Activated CD8-positive, alpha-beta T cell treated with anti-CD3 and anti-CD28 coated beads for 36 hours (primary cell): ENCODE data around the gene RPN2. TPM values are rescaled to one million over a fixed set of nuclear protein-coding genes. Genes with fewer than 3 reads are reported as not detected.
A peak's percentile ranks its signal among the peaks of the same experiment; 100 is the strongest.

Experiments
- ATAC-seq: fragments of 200-7000 bp; cut with Tn5 transposase; one replicate; pipeline ENCODE4 v1.10.0; 2021; ENCODE audit warnings: mild to moderate bottlenecking, moderate library complexity
- CTCF ChIA-PET: fragments of 350-600 bp; sonication (Branson Sonifier 250); formaldehyde crosslinking; loops from one replicate; lab custom pipeline; 2021; ENCODE audit warnings: antibody characterized with exemption; lab: Charles Lee
- POLR2A ChIA-PET: fragments of 350-600 bp; sonication (Branson Sonifier 250); formaldehyde crosslinking; loops from one replicate; lab custom pipeline; 2021; ENCODE audit warnings: antibody characterized with exemption; lab: Charles Lee
- DNase-seq: peaks from one replicate; pipeline ENCODE4 v3.0.0-alpha.2; 2020
- H3K27ac Mint-ChIP-seq: one replicate; pipeline ENCODE4 v1.8.0; 2021; ENCODE audit warnings: mild to moderate bottlenecking, mixed read lengths
- H3K27me3 Mint-ChIP-seq: one replicate; pipeline ENCODE4 v1.8.0; 2021; ENCODE audit warnings: mixed read lengths
- H3K36me3 Mint-ChIP-seq: one replicate; pipeline ENCODE4 v1.8.0; 2021; ENCODE audit warnings: low read depth, mixed read lengths
- H3K4me1 Mint-ChIP-seq: one replicate; pipeline ENCODE4 v1.8.0; 2021; ENCODE audit warnings: low read depth, mixed read lengths
- H3K4me3 Mint-ChIP-seq: one replicate; pipeline ENCODE4 v1.8.0; 2021; ENCODE audit warnings: mild to moderate bottlenecking, moderate library complexity, mixed read lengths
- H3K9me3 Mint-ChIP-seq: one replicate; pipeline ENCODE4 v1.8.0; 2021; ENCODE audit warnings: mixed read lengths
- intact Hi-C: fragments of 100-400 bp; cut with micrococcal nuclease; formaldehyde crosslinking; loops from one replicate; pipeline ENCODE4 v1.10.0; 2022
- total RNA-seq, 2 experiments: library from RNA; stranded (reverse); gene quantifications; one replicate each; pipeline ENCODE4 v1.2.3, GENCODE V29; 2021
- TF ChIP-seq, protein P1 (sequence below): fragments of 200-600 bp; IDR thresholded peaks from one replicate; pipeline ENCODE4 v1.8.0; 2022; ENCODE audit warnings: antibody characterized with exemption, mild to moderate bottlenecking

The RPN2 gene
- total RNA-seq, 2 experiments from 2014 or later = 103 to 107 TPM

DNA sequence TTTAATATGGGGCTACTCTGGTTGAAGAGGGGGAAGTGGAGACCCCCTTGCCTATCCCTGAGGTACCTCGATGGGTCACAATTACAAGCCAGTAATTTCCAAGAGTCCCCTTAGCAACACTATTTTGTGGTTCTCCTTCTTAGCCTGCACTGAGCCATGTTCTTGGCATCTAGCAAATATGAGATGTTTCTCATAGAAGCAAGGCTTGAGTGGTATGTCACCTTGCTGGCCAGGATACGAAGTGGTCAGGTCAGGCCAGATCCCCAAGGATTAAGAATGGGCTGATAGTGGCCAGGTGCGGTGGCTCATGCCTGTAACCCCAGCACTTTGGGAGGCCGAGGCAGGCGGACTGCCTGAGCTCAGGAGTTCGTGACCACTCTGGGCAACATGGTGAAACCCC is 84.6 kb downstream of the RPN2 start:
- ATAC-seq (no peak), DNase-seq (no peak)
- ChIA-PET POLR2A (no interaction called here), CTCF (no interaction called here)
- no peaks in the 10 kb centered on the region for H3K4me1 Mint-ChIP-seq
- H3K9me3 Mint-ChIP-seq = no peaks in the 10 kb centered on the region
- no peak overlapping the region for H3K27ac Mint-ChIP-seq
- TF ChIP-seq, protein P1, sequence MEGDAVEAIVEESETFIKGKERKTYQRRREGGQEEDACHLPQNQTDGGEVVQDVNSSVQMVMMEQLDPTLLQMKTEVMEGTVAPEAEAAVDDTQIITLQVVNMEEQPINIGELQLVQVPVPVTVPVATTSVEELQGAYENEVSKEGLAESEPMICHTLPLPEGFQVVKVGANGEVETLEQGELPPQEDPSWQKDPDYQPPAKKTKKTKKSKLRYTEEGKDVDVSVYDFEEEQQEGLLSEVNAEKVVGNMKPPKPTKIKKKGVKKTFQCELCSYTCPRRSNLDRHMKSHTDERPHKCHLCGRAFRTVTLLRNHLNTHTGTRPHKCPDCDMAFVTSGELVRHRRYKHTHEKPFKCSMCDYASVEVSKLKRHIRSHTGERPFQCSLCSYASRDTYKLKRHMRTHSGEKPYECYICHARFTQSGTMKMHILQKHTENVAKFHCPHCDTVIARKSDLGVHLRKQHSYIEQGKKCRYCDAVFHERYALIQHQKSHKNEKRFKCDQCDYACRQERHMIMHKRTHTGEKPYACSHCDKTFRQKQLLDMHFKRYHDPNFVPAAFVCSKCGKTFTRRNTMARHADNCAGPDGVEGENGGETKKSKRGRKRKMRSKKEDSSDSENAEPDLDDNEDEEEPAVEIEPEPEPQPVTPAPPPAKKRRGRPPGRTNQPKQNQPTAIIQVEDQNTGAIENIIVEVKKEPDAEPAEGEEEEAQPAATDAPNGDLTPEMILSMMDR = no peak
- no peaks in the 10 kb centered on the region for H3K36me3 Mint-ChIP-seq
- H3K27me3 Mint-ChIP-seq = peaks cover 6% of the 10 kb centered on the region
- H3K4me3 Mint-ChIP-seq = no peak overlapping the region
- intact Hi-C loops = no loop called here

DNA sequence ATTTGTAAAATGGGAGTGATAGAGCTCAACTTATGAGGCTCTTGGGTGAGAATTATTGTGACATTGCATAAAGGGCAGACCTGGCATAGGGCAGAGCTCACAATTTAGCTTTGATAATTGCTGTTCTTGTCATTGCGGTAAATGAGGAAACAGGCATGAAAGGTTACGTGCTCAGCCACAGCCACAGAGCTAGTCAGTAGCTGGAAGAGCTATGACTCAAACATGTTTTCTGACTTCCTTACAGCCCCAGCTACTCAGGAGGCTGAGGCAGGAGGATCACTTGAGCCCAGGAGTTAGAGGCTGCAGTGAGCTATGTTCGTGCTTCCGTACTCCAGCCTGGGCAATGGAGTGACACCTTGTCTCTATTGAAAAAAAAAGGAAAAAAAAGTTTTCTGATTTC is 86.0 kb downstream of the RPN2 start:
- DNase-seq (peak; percentile 64), ATAC-seq (peak; percentile 80)
- TF ChIP-seq, protein P1 = no peak
- POLR2A ChIA-PET = no interaction called here
- Mint-ChIP-seq H3K4me3 (no peak overlapping the region), H3K4me1 (no peaks in the 10 kb centered on the region), H3K27me3 (peaks cover 6% of the 10 kb centered on the region), H3K9me3 (no peaks in the 10 kb centered on the region), H3K36me3 (no peaks in the 10 kb centered on the region), H3K27ac (no peak overlapping the region)
- intact Hi-C loops = loop anchor here (5.0 kb wide), 1 partner anchor 117 kb away; no protein-coding TSS in a partner anchor
- CTCF ChIA-PET = interaction anchor here (0.6 to 2.1 kb wide), 7 partner anchors 11 to 283 kb away, joined by 3 to 7 read pairs (median 3); no protein-coding TSS in a partner anchor

DNA sequence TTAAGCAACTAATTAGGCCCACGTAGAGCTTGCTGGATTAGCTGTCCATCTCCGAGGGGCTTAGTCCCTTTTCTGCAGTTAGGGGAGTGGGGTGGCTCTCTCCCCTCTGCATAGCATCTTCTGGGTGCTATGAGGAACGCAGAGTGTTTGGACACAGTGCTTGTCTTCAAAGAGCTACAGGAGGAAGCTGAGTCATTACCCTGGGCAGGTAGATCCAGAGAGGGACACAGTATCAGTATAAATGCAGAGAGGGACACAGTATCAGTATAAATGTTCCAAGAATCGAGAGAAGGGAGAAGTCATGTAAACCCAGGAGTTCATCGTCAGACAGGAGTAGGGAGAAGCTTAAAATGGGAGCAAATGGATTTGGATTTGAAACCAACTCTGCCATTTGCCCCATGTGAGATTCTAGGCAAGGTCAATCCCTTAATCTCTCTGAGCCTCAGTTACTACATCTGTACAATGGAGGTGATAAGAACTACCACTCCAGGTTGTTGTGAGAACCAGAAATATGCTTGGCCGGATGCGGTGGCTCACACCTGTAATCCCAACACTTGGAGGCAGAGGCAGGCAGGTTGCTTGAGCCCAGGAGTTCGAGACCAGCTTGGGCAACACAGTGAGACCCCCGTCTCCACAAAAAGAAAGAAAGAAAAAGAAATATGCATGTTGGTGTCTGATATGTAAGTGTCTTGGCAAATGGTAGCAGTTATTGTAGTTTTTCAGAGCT is 88.0 kb downstream of the RPN2 start:
- intact Hi-C loops = loop anchor here (5.0 kb wide), 1 partner anchor 115 kb away; no protein-coding TSS in a partner anchor
- TF ChIP-seq, protein P1 = no peak
- DNase-seq (no peak), ATAC-seq (no peak)
- H3K4me3 Mint-ChIP-seq = no peak overlapping the region
- no peaks in the 10 kb centered on the region for H3K27me3 Mint-ChIP-seq
- no peaks in the 10 kb centered on the region for H3K36me3 Mint-ChIP-seq
- no peaks in the 10 kb centered on the region for H3K9me3 Mint-ChIP-seq
- CTCF ChIA-PET = interaction anchor here (0.9 to 5.3 kb wide), 5 partner anchors 72 to 297 kb away, joined by 3 to 43 read pairs (median 4); no protein-coding TSS in a partner anchor
- POLR2A ChIA-PET = no interaction called here
- H3K4me1 Mint-ChIP-seq = no peaks in the 10 kb centered on the region
- H3K27ac Mint-ChIP-seq = no peak overlapping the region

DNA sequence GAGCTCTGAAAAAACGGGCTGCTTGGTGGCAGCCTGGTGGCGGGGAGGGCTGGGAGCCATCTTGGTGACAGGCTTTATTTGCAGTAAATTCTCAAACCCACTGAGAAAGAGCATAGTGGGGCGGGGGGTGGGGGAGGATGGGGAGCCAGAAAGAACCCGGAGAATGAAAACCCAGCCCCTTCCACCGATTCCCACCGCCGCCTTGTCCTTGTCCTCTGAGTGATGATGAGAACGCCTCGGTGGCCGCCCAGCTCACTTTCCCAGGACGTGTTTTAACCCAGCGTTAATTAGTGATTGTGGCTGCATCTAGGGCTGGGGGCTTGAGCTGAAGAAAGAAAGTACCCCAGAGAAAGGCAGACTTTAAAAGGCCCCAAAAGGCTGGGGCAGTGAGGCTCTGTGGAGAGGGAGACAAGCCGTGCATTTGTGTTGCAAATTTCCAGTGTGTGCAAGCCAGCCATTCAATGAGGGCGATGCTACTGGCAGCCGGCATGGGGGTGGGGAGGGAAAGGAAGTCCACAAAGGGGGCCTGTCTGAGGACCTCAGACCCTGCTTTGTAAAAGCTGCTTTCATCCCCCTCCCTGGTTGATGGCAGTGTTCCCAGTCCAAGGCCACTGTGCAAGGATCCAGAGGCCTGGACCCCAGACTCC is 88.7 kb downstream of the RPN2 start:
- ChIA-PET POLR2A (no interaction called here), CTCF (interaction anchor here (0.9 to 5.3 kb wide), 6 partner anchors 9 to 270 kb away, joined by 3 to 43 read pairs (median 7); no protein-coding TSS in a partner anchor)
- no peak for ATAC-seq

More for the DNA sequence above, 88.7 kb downstream of the RPN2 start:
- intact Hi-C loops = loop anchor here (5.0 kb wide), 1 partner anchor 115 kb away; no protein-coding TSS in a partner anchor
- H3K27me3 Mint-ChIP-seq = no peaks in the 10 kb centered on the region
- TF ChIP-seq, protein P1 = no peak
- H3K27ac Mint-ChIP-seq = no peak overlapping the region
- H3K9me3 Mint-ChIP-seq = no peaks in the 10 kb centered on the region
- H3K4me3 Mint-ChIP-seq = no peak overlapping the region
- no peaks in the 10 kb centered on the region for H3K36me3 Mint-ChIP-seq
- no peaks in the 10 kb centered on the region for H3K4me1 Mint-ChIP-seq
- no peak for DNase-seq
